ENCODE measurements around the gene KIRREL1. TPM values are rescaled to one million over a fixed set of nuclear protein-coding genes. Genes with fewer than 3 reads are reported as not detected.

Gene KIRREL1
- total RNA-seq, 1 donor: 120 TPM

DNA sequence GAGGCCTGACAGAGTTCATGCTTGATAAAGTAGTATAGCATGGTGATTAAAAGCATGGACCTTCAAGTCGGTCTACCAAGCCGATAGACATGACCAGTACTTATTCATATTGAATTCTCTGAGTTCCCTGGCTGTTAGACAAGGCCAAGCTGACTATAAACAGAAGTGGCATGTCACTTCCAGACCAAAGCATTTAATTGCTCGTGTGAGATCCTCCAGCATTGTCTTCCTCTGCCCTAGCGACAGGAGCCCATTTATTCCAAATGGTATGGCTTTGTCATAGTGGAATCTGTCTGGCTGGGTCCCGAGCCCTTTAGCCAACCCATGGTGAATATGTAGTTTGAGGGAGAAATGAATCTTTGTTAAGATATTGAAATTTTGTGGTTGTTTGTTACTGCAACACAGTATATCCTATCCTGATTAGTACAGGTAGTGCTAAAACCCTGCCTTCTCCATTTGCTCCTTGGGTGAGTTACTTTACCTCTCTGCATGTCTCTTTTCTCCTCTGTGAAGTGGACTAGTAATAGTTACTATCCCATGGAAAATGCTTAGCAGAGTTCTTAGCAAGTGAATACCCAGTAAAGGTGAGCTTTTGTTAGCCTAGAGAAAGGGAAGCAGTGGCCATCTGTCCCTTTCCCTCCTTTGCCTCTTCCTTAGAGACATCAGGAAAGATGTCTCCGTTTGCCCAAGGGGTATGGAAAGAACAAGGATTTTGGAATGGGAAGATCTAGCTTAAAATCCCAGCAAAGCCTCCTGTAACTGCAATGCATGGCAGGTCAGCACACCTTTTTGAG, 109.6 kb downstream of the KIRREL1 start:
- no peak for DNase-seq (ENCODE audit: low read depth)
- no peak overlapping the region for H3K4me3 ChIP-seq (ENCODE audit: low read depth, low read length)
- no peak for TF ChIP-seq CTCF (IDR thresholded peaks at IDR 0.05; ENCODE audit: insufficient read depth, low read depth, low read length)

- DNase-seq (ENCODE audit: low read depth): no peak
- H3K4me3 ChIP-seq (ENCODE audit: low read depth, low read length): no peak overlapping the region
- TF ChIP-seq CTCF (IDR thresholded peaks at IDR 0.05; ENCODE audit: insufficient read depth, low read depth, low read length): no peak
These were observed 110.5 kb downstream of the KIRREL1 start for GRCh38 chr1:158103861-158104522.

GRCh38 chr1:158104891-158105290, 111.4 kb downstream of the KIRREL1 start:
- DNase-seq (ENCODE audit: low read depth): no peak
- no peak overlapping the region for H3K4me3 ChIP-seq (ENCODE audit: low read depth, low read length)
- TF ChIP-seq CTCF (IDR thresholded peaks at IDR 0.05; ENCODE audit: insufficient read depth, low read depth, low read length): no peak

DNA sequence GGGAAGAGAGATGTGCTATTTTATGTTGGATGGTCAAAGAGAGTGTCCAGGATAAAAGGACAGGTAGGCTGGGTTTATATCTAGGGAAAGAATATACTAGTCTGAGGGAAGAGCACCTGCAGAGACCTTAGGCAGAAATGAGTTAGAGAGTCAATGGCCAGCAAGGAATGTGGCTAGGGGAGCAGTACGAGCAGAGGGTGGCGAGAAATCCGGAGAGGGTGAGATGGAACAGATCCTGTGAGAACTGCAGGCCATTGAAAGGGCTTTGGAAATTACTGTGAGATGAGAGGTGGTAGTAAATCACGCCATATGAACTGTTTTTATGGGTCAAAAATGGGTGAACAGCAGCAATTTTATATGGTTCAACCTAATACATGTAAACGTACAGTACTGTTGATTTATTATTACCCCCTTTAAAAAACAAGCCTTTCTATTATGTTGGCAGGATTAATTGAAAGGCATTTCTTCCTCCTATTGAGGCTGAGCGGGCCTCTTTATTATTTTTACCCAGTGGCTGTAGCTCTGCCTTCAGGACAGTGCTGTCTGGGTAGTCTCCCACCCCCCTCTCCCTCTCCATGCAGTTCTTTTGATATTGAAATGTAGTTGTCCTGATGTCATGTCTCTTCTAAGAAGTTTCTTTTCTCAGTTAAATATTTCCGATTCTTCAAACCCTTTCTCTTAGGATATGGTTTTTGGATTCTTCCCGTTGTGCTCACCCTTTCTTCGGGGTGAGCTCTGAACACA, 112.1 kb downstream of the KIRREL1 start:
- no peak for TF ChIP-seq CTCF (IDR thresholded peaks at IDR 0.05; ENCODE audit: insufficient read depth, low read depth, low read length)
- no peak overlapping the region for H3K4me3 ChIP-seq (ENCODE audit: low read depth, low read length)
- DNase-seq (ENCODE audit: low read depth): no peak

DNA sequence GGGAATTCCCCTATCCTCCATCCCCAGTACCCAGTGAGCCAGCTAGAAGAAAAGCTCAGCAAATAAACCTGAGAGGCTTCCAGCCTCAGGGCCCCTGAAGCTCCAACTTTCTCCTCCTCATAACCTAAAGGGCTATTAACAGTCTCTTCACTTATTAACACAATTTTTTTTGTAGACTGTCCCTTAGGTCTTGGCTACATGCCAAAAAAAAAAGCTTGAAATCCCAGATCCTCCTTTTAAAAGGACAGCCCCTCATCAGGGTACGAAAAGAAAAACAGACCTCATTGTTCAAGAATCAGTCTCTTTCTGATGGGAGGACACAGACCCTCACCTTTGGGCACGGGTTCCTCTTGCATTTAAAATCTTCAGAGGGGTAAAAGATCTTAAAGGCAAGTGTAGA, 114.5 kb downstream of the KIRREL1 start:
- TF ChIP-seq CTCF (IDR thresholded peaks at IDR 0.05; ENCODE audit: insufficient read depth, low read depth, low read length): no peak
- H3K4me3 ChIP-seq (ENCODE audit: low read depth, low read length): no peak overlapping the region
- no peak for DNase-seq (ENCODE audit: low read depth)

DNA sequence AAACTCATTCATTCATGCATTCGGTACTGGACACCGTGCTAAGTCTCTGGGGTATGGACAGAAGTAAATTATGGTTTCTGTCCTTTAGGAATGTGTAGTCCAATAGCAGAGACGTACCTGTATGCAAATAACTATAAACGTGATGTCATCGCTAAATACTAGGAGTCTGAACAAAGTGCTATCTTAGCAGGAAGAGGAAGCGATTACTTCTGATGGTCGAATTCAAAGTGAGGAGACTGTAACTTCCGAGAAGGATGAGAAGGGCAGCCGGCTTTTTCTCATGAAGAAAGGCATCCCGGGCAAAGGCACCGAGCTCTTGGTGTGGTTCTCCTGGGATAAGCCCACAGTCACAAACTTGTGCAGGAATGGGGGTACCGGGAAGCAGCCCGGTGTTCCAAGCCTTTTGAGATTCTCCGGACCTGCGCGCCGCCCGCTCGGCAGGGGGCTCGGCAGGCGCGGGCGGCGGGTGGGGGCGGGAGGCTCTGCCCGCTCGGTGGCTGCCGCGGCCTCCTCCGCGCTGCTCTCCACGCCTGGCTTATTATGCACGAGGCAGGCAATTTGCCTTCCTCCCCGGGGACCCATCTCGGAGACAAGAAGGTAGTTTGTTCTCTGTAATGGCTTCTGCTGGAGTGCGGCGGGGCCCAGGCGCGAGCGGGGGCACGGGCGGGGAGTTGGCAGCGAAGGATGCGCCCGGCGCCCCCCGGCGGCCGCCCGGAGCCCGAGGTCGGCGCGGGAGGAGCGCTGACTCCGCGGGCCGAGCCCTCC, 119.7 kb downstream of the KIRREL1 start:
- DNase-seq (ENCODE audit: low read depth): peak; percentile 23
- peak; percentile 29 for TF ChIP-seq CTCF (IDR thresholded peaks at IDR 0.05; ENCODE audit: insufficient read depth, low read depth, low read length)
- H3K4me3 ChIP-seq (ENCODE audit: low read depth, low read length): peak overlapping the region; percentile 59

All from fibroblast of villous mesenchyme (primary cell).